Cardiac muscle cell (in vitro differentiated cells and primary cell): Measurements from ENCODE around the gene PLEKHM2. TPM values are rescaled to one million over a fixed set of nuclear protein-coding genes. Genes with fewer than 3 reads are reported as not detected.

Experiments used
- DNase-seq, 2 donors: peaks; one replicate each; pipeline versions ENCODE4 v3.0.0 to v3.0.0-alpha.2; 2010 to 2017; ENCODE audit warnings: low read depth in 1 of 2, low spot score in 1 of 2
- H3K27ac ChIP-seq: fragments of 200-600 bp; sonication (generic); 2 replicates; pipeline ENCODE4 v1.5.1; 2016
- H3K27me3 ChIP-seq: fragments of 200-600 bp; sonication (generic); 2 replicates; pipeline ENCODE4 v1.6.0; 2016; ENCODE audit warnings: control low read depth
- H3K36me3 ChIP-seq: fragments of 200-600 bp; sonication (generic); 2 replicates; pipeline ENCODE4 v1.5.1; 2016; ENCODE audit warnings: control low read depth
- H3K4me1 ChIP-seq: fragments of 200-600 bp; sonication (generic); 2 replicates; pipeline ENCODE4 v1.8.1; 2017; ENCODE audit warnings: low read depth, mild to moderate bottlenecking, mixed run types
- H3K4me3 ChIP-seq: fragments of 200-600 bp; sonication (generic); 2 replicates; pipeline ENCODE4 v1.5.1; 2016; ENCODE audit warnings: mild to moderate bottlenecking
- H3K9me3 ChIP-seq: fragments of 200-600 bp; sonication (generic); 2 replicates; pipeline ENCODE4 v1.5.1; 2017; ENCODE audit warnings: low read depth, mild to moderate bottlenecking, control low read depth
- polyA plus RNA-seq: library from polyadenylated mRNA; unstranded; fragments of >200 nt; fragmentation: Nextera tagmentation; extraction: Ambion mirVana; gene quantifications from 2 replicates; pipeline ENCODE4 v1.2.1, GENCODE V29; 2016
- total RNA-seq: library from RNA; depleted of rRNA; stranded (reverse); fragments of >200 nt; gene quantifications from 2 replicates; pipeline ENCODE4 v1.2.3, GENCODE V29; 2016
- TF ChIP-seq, protein P1 (sequence below): IDR thresholded peaks from 2 replicates; pipeline ENCODE4 v1.5.1; 2012; ENCODE audit warnings: low read depth, mild to moderate bottlenecking, low read length

PLEKHM2 gene
- total and polyA plus RNA-seq, 2 experiments from 2014 or later = 56.8 to 99.8 TPM

DNA sequence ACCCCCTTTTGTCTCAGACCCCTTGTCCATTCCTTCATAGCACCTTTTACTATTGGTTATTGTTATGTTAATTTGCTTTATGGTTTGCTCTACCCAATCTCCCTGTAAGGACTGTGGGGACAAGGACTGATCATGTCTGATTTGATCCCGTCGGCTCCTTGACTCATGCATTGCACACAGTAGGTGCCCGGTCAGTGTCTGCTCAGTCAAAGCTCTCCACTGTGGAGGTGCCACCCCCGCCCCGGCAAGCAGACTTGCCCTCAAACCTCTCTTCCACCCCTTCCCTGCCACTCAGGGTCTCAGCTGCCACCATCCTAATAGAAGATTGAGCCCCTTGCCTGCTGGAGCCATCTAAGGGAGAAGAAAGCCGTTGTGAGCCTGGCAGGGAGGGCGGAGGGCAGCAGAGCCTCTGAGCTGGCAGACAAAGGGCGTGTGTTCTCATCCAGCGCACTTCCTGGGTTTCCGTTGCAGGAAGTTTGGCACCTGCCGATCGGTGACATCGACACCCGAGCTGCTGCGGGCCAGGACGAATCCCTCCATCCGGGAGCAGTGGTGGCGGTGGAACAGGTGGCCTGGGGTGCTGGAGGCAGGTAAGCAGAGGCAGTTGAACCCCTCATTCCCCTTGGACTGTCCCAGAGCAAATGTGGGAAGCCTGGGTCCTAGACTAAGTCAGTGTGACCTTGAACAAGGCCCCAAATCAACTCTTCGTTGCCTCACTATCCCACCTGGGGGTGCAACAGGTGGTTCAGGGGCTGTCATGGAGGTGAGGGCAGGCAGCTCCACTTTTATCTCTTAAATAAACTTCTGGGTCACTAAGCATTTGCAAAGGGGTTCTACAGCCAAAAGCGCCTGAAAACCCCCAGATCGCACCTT lies 72.3 kb downstream of the PLEKHM2 start:
- Histone ChIP-seq H3K36me3 (no peaks in the 10 kb centered on the region), H3K27me3 (no peaks in the 10 kb centered on the region), H3K4me1 (peaks cover 16% of the 10 kb centered on the region), H3K9me3 (no peaks in the 10 kb centered on the region), H3K4me3 (no peak overlapping the region), H3K27ac (no peak overlapping the region)
- DNase-seq = no peak
- TF ChIP-seq, protein P1, sequence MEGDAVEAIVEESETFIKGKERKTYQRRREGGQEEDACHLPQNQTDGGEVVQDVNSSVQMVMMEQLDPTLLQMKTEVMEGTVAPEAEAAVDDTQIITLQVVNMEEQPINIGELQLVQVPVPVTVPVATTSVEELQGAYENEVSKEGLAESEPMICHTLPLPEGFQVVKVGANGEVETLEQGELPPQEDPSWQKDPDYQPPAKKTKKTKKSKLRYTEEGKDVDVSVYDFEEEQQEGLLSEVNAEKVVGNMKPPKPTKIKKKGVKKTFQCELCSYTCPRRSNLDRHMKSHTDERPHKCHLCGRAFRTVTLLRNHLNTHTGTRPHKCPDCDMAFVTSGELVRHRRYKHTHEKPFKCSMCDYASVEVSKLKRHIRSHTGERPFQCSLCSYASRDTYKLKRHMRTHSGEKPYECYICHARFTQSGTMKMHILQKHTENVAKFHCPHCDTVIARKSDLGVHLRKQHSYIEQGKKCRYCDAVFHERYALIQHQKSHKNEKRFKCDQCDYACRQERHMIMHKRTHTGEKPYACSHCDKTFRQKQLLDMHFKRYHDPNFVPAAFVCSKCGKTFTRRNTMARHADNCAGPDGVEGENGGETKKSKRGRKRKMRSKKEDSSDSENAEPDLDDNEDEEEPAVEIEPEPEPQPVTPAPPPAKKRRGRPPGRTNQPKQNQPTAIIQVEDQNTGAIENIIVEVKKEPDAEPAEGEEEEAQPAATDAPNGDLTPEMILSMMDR = no peak

DNA sequence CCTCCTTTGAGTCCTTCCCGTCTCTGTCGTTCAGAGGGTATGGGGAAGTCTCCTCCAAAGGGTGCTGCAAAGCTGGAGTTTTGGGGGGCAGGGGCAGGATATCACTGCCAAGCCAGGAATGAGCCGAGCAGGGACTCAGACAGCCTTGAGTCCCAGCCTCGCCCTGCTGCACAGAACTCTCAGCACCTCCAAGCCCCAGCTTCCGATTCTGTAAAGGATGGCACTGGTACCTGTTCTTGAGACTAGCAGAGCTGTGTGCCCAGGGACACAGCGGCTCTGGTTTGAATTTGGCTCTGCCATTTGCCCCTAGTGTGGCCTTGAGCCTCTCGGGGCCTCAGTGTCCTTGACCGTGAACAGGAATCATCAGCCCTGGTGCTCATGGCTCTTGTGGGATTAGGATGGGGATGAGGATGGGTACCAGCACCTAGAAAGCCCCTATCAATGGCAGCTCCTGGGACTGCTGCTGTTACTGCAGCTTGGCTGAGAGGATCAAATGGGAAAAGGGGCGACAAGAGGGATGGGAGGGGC lies 73.0 kb downstream of the PLEKHM2 start:
- H3K27me3 ChIP-seq = no peaks in the 10 kb centered on the region
- no peak overlapping the region for H3K4me3 ChIP-seq
- no peaks in the 10 kb centered on the region for H3K9me3 ChIP-seq
- no peak for DNase-seq
- peaks cover 22% of the 10 kb centered on the region for H3K4me1 ChIP-seq
- no peaks in the 10 kb centered on the region for H3K36me3 ChIP-seq
- TF ChIP-seq, protein P1 = no peak
- H3K27ac ChIP-seq = no peak overlapping the region

DNA sequence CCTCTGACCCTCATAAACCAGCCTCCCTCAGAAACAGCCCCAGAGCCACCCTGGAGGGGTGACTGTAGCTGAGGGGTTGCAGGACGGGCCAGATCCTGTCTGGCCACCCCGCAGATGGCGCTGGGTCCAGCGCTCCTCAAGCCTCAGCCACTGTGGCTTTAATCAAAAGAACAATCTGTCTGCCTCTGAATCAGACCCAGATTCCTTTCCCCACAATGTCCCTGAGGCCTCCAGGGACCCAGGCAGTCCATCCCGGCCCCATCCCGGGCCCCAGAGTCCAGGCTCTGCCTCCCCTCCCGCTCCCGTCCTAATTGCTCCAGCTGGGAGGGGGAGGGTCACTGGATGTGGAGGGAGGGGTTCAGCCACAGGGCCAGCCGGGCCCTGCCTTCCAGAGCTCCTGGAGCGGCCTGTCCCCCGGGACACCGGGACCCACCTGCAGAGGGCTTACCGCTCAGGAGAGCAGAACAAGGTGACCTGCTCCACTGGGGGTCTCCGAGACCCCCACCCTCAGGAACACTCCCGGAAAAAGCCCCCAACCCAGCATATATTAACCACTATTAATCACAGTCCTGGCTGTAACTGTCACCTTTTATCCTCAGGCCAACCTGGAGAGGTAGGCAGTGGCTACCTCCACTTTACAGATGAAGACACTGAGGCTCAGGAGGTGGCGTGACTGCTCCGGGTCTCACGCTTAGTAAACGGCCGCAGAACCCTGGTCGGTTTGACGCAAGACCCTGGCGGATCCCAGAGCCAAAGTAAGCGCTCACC lies 73.6 kb downstream of the PLEKHM2 start:
- peaks cover 28% of the 10 kb centered on the region for H3K4me1 ChIP-seq
- peak; percentile 48 to 49 for DNase-seq
- H3K27ac ChIP-seq = peak overlapping the region; percentile 87
- H3K9me3 ChIP-seq = no peaks in the 10 kb centered on the region
- H3K27me3 ChIP-seq = no peaks in the 10 kb centered on the region
- TF ChIP-seq, protein P1 = no peak
- peak overlapping the region; percentile 87 for H3K4me3 ChIP-seq
- no peaks in the 10 kb centered on the region for H3K36me3 ChIP-seq

DNA sequence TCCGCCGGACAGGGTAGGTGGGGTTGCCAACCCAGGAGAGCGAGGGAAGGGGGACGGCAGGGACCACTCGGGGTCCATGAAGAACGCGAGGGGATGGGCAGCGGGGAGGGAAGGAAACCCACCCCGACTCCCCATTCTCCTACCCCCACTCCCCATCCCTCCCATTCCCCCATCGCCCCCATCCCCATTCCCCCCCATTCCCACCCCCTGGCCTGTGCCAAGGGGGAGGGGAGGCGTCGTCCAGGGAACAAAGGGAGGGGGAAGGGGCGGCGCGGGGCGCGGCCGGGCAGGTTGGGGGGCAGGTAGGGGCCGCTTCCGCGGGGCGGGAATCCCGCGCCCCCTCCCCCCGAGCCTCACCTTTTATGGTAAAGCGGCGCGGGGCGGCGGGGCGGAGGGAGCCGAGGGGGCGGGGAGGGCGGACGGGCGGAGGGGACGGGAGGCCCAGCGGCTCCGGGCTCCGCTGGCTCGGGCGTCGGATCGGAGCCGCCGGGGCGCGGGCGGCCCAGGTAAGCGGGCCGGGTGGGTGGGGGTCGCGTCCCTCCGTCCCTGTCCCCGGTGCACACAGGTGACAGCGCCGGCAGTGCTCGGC lies 74.3 kb downstream of the PLEKHM2 start, which contains the start of gene FBLIM1:
Gene FBLIM1, plus strand, starts transcription at position 453 of the 589 bp plus-strand sequence. CDS start 6,189 bp downstream, outside the sequence.
- no peaks in the 10 kb centered on the region for H3K27me3 ChIP-seq
- peak within 1 kb of the TSS; percentile 87 for H3K27ac ChIP-seq
- peaks cover 32% of the 10 kb centered on the region for H3K4me1 ChIP-seq

More for the DNA sequence above, 74.3 kb downstream of the PLEKHM2 start, which contains the start of gene FBLIM1:
- DNase-seq = peak; percentile 51 to 83
- H3K4me3 ChIP-seq = peak within 1 kb of the TSS; percentile 87
- H3K9me3 ChIP-seq = no peaks in the 10 kb centered on the region
- H3K36me3 ChIP-seq = no peaks in the 10 kb centered on the region
- TF ChIP-seq, protein P1 = no peak
